GM12878 (cell line): ENCODE results near the gene NTM. TPM values are rescaled to one million over a fixed set of nuclear protein-coding genes. Genes with fewer than 3 reads are reported as not detected.
A peak's percentile ranks its signal among the peaks of the same experiment; 100 is the strongest.

Source experiments
- BCL11A ChIP-seq: IDR thresholded peaks from 2 replicates; pipeline ENCODE4 v1.6.1; 2011; ENCODE audit warnings: low read depth, low read length
- BRCA1 ChIP-seq: IDR thresholded peaks from 2 replicates; pipeline ENCODE4 v1.6.1; 2011; ENCODE audit warnings: low read depth, low read length, improper control_type of control experiment
- CEBPB ChIP-seq, 2 experiments: fragments of 150-350 bp in 1 of 2; IDR thresholded peaks; 2 replicates each; pipeline ENCODE4 v1.6.1; 2012 to 2014; ENCODE audit warnings: low read depth in 2 of 2, low read length in 2 of 2, borderline replicate concordance in 1 of 2, inconsistent platforms in 1 of 2
- EGR1 ChIP-seq, 2 experiments: IDR thresholded peaks; 1 replicate in 1 of 2; 2 replicates in 1 of 2; pipeline ENCODE4 v1.6.1; 2011 to 2012; ENCODE audit warnings: low read depth in 2 of 2, low read length in 2 of 2, borderline replicate concordance in 1 of 2, mild to moderate bottlenecking in 1 of 2, moderate library complexity in 1 of 2
- HDAC6 ChIP-seq: fragments of 200-600 bp; sonication (generic); IDR thresholded peaks from one replicate; pipeline ENCODE4 v1.8.0; 2017; ENCODE audit warnings: antibody characterized with exemption; ENCODE audit not compliant: unreplicated experiment
- IRF4 ChIP-seq: IDR thresholded peaks from 2 replicates; pipeline ENCODE4 v1.6.1; 2011; ENCODE audit warnings: low read depth, low read length
- JUNB ChIP-seq: IDR thresholded peaks from 2 replicates; pipeline ENCODE4 v1.6.1; 2016; ENCODE audit warnings: antibody characterized with exemption, mild to moderate bottlenecking
- MTA2 ChIP-seq: fragments of 450-650 bp; IDR thresholded peaks from 2 replicates; pipeline ENCODE4 v1.6.1; 2016; ENCODE audit warnings: low read depth, mild to moderate bottlenecking, moderate library complexity
- NFIC ChIP-seq: IDR thresholded peaks from 2 replicates; pipeline ENCODE4 v1.6.1; 2012; ENCODE audit warnings: low read depth, mild to moderate bottlenecking, inconsistent platforms, low read length, moderate library complexity
- RBBP5 ChIP-seq: fragments of 200-600 bp; sonication (generic); conservative IDR thresholded peaks from 2 replicates; pipeline ENCODE4 v1.6.1; 2016
- SMAD5 ChIP-seq: IDR thresholded peaks from 2 replicates; pipeline ENCODE4 v1.6.1; 2016; ENCODE audit warnings: antibody characterized with exemption, low read depth
- SPI1 ChIP-seq: IDR thresholded peaks from 2 replicates; pipeline ENCODE4 v1.6.1; 2011; ENCODE audit warnings: low read depth, mild to moderate bottlenecking, low read length, moderate library complexity, borderline replicate concordance; ENCODE audit not compliant: insufficient read depth
- TCF7 ChIP-seq: IDR thresholded peaks from 2 replicates; pipeline ENCODE4 v1.6.1; 2014; ENCODE audit warnings: antibody characterized with exemption, borderline replicate concordance
- polyA plus RNA-seq, 11 experiments: library from polyadenylated mRNA; depleted of rRNA in 4 of 11; unstranded in 6 of 11; stranded (reverse) in 5 of 11; fragments of >200 nt; fragmentation: Nextera tagmentation in 4 of 11; fragmentation: Illumina TruSeq in 1 of 11; extraction: Ambion mirVana in 4 of 11; extraction: Trizol in 1 of 11; gene quantifications; 1 replicate in 1 of 11; 2 replicates in 10 of 11; pipeline versions ENCODE4 v1.2.1 to v1.2.3, GENCODE V29; 2011 to 2016; ENCODE audit warnings: inconsistent platforms in 2 of 11, missing spikeins in 2 of 11, low read depth in 1 of 11
- total RNA-seq, 4 experiments: library from RNA; depleted of rRNA in 3 of 4; stranded (reverse); fragments of >200 nt in 3 of 4; fragmentation: Illumina TruSeq in 1 of 4; extraction: Trizol in 1 of 4; gene quantifications; 2 replicates each; pipeline versions ENCODE4 v1.2.1 to v1.2.3, GENCODE V29; 2013 to 2021
- TF ChIP-seq, protein P1 (sequence below), 3 experiments: IDR thresholded peaks in 2 of 3; conservative IDR thresholded peaks in 1 of 3; 2 replicates each; pipeline ENCODE4 v1.5.1; 2011; ENCODE audit warnings: low read depth in 3 of 3, low read length in 3 of 3, mild to moderate bottlenecking in 3 of 3, control low read depth in 2 of 3, moderate library complexity in 2 of 3, inconsistent platforms in 1 of 3, mixed read lengths in 1 of 3; ENCODE audit not compliant: control insufficient read depth in 2 of 3, insufficient read depth in 1 of 3; ENCODE audit errors: extremely low read depth in 1 of 3
- TF ChIP-seq, protein P2 (sequence below): fragments of 150-350 bp; IDR thresholded peaks from 2 replicates; pipeline ENCODE4 v1.6.1; 2014; ENCODE audit warnings: mild to moderate bottlenecking, low read depth, low read length
- TF ChIP-seq, protein P3 (sequence below): IDR thresholded peaks from 2 replicates; pipeline ENCODE4 v1.6.1; 2011; ENCODE audit warnings: low read depth, mild to moderate bottlenecking, low read length, moderate library complexity, borderline replicate concordance; ENCODE audit errors: extremely low read depth
- TF ChIP-seq, protein P4 (sequence below): fragments of 150-350 bp; IDR thresholded peaks from 2 replicates; pipeline ENCODE4 v1.6.1; 2016; ENCODE audit warnings: low read depth, low read length
- TF ChIP-seq, protein P5 (sequence below): fragments of 450-650 bp; IDR thresholded peaks from 2 replicates; pipeline ENCODE4 v1.6.1; 2017; ENCODE audit warnings: mild to moderate bottlenecking, low read depth, inconsistent platforms; ENCODE audit not compliant: poor library complexity, severe bottlenecking

Gene NTM
- total and polyA plus RNA-seq, 10 of the 15 experiments (the other 5 are each of a cell fraction or from before 2014, with no cell fraction given) = not detected

DNA sequence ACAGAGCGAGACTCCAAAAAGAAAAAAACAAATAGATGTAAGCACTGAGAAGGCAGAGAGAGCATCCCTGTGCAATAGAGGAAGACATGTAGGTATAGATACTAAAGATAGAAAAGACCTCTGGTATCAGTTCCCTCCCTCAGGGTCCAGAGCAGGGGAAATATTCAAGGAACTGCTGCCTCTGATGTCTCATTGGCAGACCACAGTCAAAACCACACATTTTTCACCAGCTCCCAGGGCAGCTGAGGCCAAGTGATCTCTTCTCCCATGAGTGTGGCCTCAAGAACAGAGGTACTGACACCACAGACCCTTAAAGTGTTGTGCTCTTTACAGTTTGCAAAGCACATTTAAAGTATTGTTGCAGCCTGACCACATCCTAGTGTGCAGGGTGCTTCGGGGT lies 288.5 kb downstream of the NTM start (continued):
- TF ChIP-seq, protein P1, sequence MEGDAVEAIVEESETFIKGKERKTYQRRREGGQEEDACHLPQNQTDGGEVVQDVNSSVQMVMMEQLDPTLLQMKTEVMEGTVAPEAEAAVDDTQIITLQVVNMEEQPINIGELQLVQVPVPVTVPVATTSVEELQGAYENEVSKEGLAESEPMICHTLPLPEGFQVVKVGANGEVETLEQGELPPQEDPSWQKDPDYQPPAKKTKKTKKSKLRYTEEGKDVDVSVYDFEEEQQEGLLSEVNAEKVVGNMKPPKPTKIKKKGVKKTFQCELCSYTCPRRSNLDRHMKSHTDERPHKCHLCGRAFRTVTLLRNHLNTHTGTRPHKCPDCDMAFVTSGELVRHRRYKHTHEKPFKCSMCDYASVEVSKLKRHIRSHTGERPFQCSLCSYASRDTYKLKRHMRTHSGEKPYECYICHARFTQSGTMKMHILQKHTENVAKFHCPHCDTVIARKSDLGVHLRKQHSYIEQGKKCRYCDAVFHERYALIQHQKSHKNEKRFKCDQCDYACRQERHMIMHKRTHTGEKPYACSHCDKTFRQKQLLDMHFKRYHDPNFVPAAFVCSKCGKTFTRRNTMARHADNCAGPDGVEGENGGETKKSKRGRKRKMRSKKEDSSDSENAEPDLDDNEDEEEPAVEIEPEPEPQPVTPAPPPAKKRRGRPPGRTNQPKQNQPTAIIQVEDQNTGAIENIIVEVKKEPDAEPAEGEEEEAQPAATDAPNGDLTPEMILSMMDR (IDR thresholded peaks at IDR 0.05 in 2 of 3, conservative IDR thresholded peaks at IDR 0.05 in 1 of 3; ENCODE audit: control insufficient read depth in 2 of 3, extremely low read depth in 1 of 3, insufficient read depth in 1 of 3, low read depth in 3 of 3, low read length in 3 of 3) = no peak
- TF ChIP-seq NFIC (peak; percentile 33; the same call in 1 of the 2 replicates), CEBPB (IDR thresholded peaks at IDR 0.05; ENCODE audit: borderline replicate concordance in 1 of 2, low read depth in 2 of 2, low read length in 2 of 2) (no peak), JUNB (no peak), EGR1 (IDR thresholded peaks at IDR 0.05; ENCODE audit: borderline replicate concordance in 1 of 2, low read depth in 2 of 2, low read length in 2 of 2) (no peak), SPI1 (peak; percentile 73), MTA2 (no peak), IRF4 (0 out of 2 replicates have a peak, but pooled peaks have one; percentile 9), SMAD5 (no peak), RBBP5 (no peak), BRCA1 (no peak), TCF7 (no peak), BCL11A (no peak), HDAC6 (no peak)
- TF ChIP-seq, protein P2, sequence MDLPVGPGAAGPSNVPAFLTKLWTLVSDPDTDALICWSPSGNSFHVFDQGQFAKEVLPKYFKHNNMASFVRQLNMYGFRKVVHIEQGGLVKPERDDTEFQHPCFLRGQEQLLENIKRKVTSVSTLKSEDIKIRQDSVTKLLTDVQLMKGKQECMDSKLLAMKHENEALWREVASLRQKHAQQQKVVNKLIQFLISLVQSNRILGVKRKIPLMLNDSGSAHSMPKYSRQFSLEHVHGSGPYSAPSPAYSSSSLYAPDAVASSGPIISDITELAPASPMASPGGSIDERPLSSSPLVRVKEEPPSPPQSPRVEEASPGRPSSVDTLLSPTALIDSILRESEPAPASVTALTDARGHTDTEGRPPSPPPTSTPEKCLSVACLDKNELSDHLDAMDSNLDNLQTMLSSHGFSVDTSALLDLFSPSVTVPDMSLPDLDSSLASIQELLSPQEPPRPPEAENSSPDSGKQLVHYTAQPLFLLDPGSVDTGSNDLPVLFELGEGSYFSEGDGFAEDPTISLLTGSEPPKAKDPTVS = no peak
- TF ChIP-seq, protein P3, sequence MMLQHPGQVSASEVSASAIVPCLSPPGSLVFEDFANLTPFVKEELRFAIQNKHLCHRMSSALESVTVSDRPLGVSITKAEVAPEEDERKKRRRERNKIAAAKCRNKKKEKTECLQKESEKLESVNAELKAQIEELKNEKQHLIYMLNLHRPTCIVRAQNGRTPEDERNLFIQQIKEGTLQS = no peak
- TF ChIP-seq, protein P4, sequence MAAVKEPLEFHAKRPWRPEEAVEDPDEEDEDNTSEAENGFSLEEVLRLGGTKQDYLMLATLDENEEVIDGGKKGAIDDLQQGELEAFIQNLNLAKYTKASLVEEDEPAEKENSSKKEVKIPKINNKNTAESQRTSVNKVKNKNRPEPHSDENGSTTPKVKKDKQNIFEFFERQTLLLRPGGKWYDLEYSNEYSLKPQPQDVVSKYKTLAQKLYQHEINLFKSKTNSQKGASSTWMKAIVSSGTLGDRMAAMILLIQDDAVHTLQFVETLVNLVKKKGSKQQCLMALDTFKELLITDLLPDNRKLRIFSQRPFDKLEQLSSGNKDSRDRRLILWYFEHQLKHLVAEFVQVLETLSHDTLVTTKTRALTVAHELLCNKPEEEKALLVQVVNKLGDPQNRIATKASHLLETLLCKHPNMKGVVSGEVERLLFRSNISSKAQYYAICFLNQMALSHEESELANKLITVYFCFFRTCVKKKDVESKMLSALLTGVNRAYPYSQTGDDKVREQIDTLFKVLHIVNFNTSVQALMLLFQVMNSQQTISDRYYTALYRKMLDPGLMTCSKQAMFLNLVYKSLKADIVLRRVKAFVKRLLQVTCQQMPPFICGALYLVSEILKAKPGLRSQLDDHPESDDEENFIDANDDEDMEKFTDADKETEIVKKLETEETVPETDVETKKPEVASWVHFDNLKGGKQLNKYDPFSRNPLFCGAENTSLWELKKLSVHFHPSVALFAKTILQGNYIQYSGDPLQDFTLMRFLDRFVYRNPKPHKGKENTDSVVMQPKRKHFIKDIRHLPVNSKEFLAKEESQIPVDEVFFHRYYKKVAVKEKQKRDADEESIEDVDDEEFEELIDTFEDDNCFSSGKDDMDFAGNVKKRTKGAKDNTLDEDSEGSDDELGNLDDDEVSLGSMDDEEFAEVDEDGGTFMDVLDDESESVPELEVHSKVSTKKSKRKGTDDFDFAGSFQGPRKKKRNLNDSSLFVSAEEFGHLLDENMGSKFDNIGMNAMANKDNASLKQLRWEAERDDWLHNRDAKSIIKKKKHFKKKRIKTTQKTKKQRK = no peak
- TF ChIP-seq, protein P5, sequence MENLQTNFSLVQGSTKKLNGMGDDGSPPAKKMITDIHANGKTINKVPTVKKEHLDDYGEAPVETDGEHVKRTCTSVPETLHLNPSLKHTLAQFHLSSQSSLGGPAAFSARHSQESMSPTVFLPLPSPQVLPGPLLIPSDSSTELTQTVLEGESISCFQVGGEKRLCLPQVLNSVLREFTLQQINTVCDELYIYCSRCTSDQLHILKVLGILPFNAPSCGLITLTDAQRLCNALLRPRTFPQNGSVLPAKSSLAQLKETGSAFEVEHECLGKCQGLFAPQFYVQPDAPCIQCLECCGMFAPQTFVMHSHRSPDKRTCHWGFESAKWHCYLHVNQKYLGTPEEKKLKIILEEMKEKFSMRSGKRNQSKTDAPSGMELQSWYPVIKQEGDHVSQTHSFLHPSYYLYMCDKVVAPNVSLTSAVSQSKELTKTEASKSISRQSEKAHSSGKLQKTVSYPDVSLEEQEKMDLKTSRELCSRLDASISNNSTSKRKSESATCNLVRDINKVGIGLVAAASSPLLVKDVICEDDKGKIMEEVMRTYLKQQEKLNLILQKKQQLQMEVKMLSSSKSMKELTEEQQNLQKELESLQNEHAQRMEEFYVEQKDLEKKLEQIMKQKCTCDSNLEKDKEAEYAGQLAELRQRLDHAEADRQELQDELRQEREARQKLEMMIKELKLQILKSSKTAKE = no peak
